Psoas muscle (tissue), 8 donors: ENCODE measurements around the gene GORAB. TPM values are rescaled to one million over a fixed set of nuclear protein-coding genes. Genes with fewer than 3 reads are reported as not detected.

Experiments used
- ATAC-seq, 4 donors: fragments of 200-7000 bp; cut with Tn5 transposase; one replicate each; pipeline ENCODE4 v1.9.1; 2020; ENCODE audit warnings: moderate library complexity in 3 of 4, mild to moderate bottlenecking in 2 of 4
- DNase-seq, 2 donors: peaks; one replicate each; pipeline ENCODE4 v3.0.0-alpha.2; 2020
- H3K27ac ChIP-seq: fragments of 200-600 bp; one replicate; pipeline ENCODE4 v1.8.0; 2022
- H3K27me3 ChIP-seq, 3 donors: fragments of 200-600 bp in 1 of 3; one replicate each; pipeline versions ENCODE4 v1.6.1 to v1.8.0; 2013 to 2022; ENCODE audit warnings: low read length in 2 of 3, mild to moderate bottlenecking in 2 of 3, moderate library complexity in 1 of 3; ENCODE audit not compliant: insufficient read depth in 3 of 3
- H3K36me3 ChIP-seq, 2 donors: fragments of 200-600 bp in 1 of 2; one replicate each; pipeline versions ENCODE4 v1.6.1 to v1.8.0; 2013 to 2022; ENCODE audit warnings: low read depth in 1 of 2, mild to moderate bottlenecking in 1 of 2, moderate library complexity in 1 of 2; ENCODE audit not compliant: insufficient read depth in 1 of 2
- H3K4me1 ChIP-seq: fragments of 200-600 bp; one replicate; pipeline ENCODE4 v1.8.0; 2022
- H3K4me3 ChIP-seq: fragments of 200-600 bp; one replicate; pipeline ENCODE4 v1.8.0; 2022; ENCODE audit warnings: mild to moderate bottlenecking
- H3K9me3 ChIP-seq: fragments of 200-600 bp; one replicate; pipeline ENCODE4 v1.8.0; 2022
- CTCF ChIP-seq: fragments of 200-600 bp; IDR thresholded peaks from one replicate; pipeline ENCODE4 v1.8.0; 2022; ENCODE audit warnings: antibody characterized with exemption
- WGBS, 3 donors: extraction: QIAGEN DNeasy Blood & Tissue Kit; methylation state at CpG; one replicate each; pipeline versions ENCODE4 v1.1.6 to v1.1.7; 2013; 5-methylcytosine and 5-hydroxymethylcytosine counted together
- intact Hi-C, 2 donors: fragments of 100-400 bp; cut with DNase I; formaldehyde crosslinking; loops; one replicate each; pipeline versions ENCODE4 v1.11.0 to v1.14.2; 2022
- polyA plus RNA-seq, 3 donors: library from polyadenylated mRNA; stranded (reverse); fragments of 200-250 nt; gene quantifications; one replicate each; pipeline ENCODE4 v1.2.3, GENCODE V29; 2013
- total RNA-seq, 4 donors: library from RNA; stranded (reverse); fragmentation: NEBNext Ultra II Directional in 2 of 4; extraction: Animal tissue kit (Norgen Biotek cat#: 25700) in 2 of 4; gene quantifications; one replicate each; pipeline versions ENCODE4 v1.2.1 to v1.2.4, GENCODE V29; 2021 to 2023
- donor health status: healthy with polysubstance abuse.
- donor health status: DM: no; HTN: no; CAD: no; lungs with moderate emphysema.
- donor health status: Bipolar disorder and iron deficiency.
- donor health status: healthy.
- donor health status: DM: yes; HTN: yes; CAD: no.
- donor health status: DM: no; HTN: no; CAD: no.
- donor health status: DM: no; HTN: no; CAD: no.
- donor health status: DM: yes; HTN: yes; CAD: no.

Gene GORAB
- total and polyA plus RNA-seq, 7 donors = 2.3 to 7.8 (median 2.6) TPM

- ATAC-seq (no peak), DNase-seq (peak in 1 of 2 donors; percentile 54)
- Histone ChIP-seq H3K36me3 (no peaks in the 10 kb centered on the region), H3K27ac (no peak overlapping the region), H3K9me3 (no peaks in the 10 kb centered on the region), H3K27me3 (no peaks in the 10 kb centered on the region), H3K4me1 (no peaks in the 10 kb centered on the region), H3K4me3 (no peak overlapping the region)
- intact Hi-C loops = no loop called here
- 44 to 64% (median 53%) methylated on average over 2 of the region's 2 CpGs for WGBS, 3 donors
- TF ChIP-seq CTCF = no peak
These were observed 48.9 kb downstream of the GORAB start for GRCh38 chr1:170580636-170581440.

GRCh38 chr1:170583186-170583585, 51.2 kb downstream of the GORAB start:
- peaks cover 5% of the 10 kb centered on the region for H3K4me1 ChIP-seq
- no peak for TF ChIP-seq CTCF
- no peaks in the 10 kb centered on the region for H3K36me3 ChIP-seq
- H3K9me3 ChIP-seq = no peaks in the 10 kb centered on the region
- no peak overlapping the region for H3K27ac ChIP-seq
- DNase-seq = no peak
- intact Hi-C loops = no loop called here
- no peak overlapping the region for H3K4me3 ChIP-seq
- ATAC-seq = no peak
- 72 to 85% (median 77%) methylated on average over 3 of the region's 3 CpGs for WGBS, 3 donors
- no peaks in the 10 kb centered on the region for H3K27me3 ChIP-seq

DNA sequence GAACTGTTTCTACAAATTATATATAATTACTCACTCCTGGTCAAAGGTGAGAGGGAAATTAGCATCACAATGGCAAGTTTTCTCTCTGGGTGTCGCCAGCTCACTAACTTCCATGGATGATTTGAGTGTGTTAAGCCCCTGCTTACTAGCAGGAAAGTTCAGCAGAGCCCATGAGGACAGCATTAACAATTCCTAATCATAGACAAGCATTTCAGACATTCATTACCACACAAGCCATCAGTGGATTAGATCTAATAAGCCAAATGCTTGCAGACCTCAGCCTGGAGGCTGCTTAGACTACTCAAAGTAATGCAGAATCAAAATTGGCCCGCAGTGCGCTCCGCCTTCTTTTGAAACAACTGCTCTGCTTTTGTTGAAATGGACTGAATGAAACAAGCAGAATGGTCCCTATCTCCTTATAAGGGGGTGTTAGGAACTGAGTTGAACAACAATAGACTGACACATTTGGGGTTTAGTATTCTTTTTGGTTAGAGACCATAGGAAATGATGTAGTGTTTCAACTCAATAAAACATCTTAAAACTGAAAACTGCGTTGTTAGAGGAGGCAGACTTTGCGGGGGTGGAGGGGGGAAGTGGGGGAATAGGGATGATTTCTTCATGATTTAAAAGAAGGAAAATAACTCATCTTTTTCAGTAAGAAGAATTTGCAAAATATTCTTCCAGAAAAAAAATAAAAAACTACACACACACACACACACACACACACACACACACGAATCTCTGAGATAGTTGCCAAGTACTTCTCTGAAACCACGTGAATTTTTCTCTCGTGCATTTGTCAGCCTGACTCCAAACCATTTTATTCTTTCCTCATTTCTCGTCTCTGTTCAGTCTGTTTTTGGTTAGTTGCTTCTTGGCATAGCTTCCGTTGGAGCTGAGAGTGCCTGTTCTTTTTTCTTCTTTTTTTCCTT, 54.6 kb downstream of the GORAB start:
- Histone ChIP-seq H3K4me3 (peak overlapping the region; percentile 22), H3K27ac (peak overlapping the region; percentile 32), H3K27me3 (no peaks in the 10 kb centered on the region), H3K9me3 (no peaks in the 10 kb centered on the region), H3K36me3 (no peaks in the 10 kb centered on the region), H3K4me1 (peaks cover 5% of the 10 kb centered on the region)
- ATAC-seq = peak in 3 of 4 donors; percentile 17 to 37 (median 33)
- WGBS, 3 donors = 38 to 49% (median 41%) methylated on average over 11 of the region's 11 CpGs
- intact Hi-C loops = no loop called here
- DNase-seq = peak in 1 of 2 donors; percentile 44
- no peak for TF ChIP-seq CTCF

GRCh38 chr1:170587253-170587593, 55.3 kb downstream of the GORAB start:
- Histone ChIP-seq H3K36me3 (no peaks in the 10 kb centered on the region), H3K4me3 (peak overlapping the region; percentile 22), H3K4me1 (peaks cover 5% of the 10 kb centered on the region), H3K27ac (peak overlapping the region; percentile 4), H3K27me3 (no peaks in the 10 kb centered on the region), H3K9me3 (no peaks in the 10 kb centered on the region)
- DNase-seq (no peak), ATAC-seq (peak in 1 of 4 donors; percentile 26)
- WGBS, 3 donors = 68 to 89% (median 76%) methylated on average over 4 of the region's 4 CpGs
- TF ChIP-seq CTCF = no peak
- intact Hi-C loops = no loop called here
